Nephron (organoid): ENCODE data around the gene PLPPR1.

Experiments
- H3K27ac Mint-ChIP-seq, 3 experiments: 2 replicates each; pipeline ENCODE4 v1.8.0; 2020; ENCODE audit warnings: mixed read lengths in 3 of 3, mild to moderate bottlenecking in 2 of 3, moderate library complexity in 1 of 3
- H3K27me3 Mint-ChIP-seq: 2 replicates; pipeline ENCODE4 v1.8.0; 2021; ENCODE audit warnings: low read depth, mild to moderate bottlenecking, moderate library complexity, mixed read lengths
- H3K36me3 Mint-ChIP-seq: 2 replicates; pipeline ENCODE4 v1.8.0; 2020; ENCODE audit warnings: low read depth, mixed read lengths
- H3K4me1 Mint-ChIP-seq: 2 replicates; pipeline ENCODE4 v1.8.0; 2020; ENCODE audit warnings: mixed read lengths
- H3K4me3 Mint-ChIP-seq, 3 experiments: 2 replicates each; pipeline ENCODE4 v1.8.0; 2020; ENCODE audit warnings: mild to moderate bottlenecking in 3 of 3, mixed read lengths in 3 of 3, moderate library complexity in 2 of 3
- H3K9me3 Mint-ChIP-seq: 2 replicates; pipeline ENCODE4 v1.8.0; 2020; ENCODE audit warnings: mixed read lengths
- CTCF ChIP-seq, 3 experiments: fragments of 200-600 bp; sonication (generic); IDR thresholded peaks; one replicate each; pipeline ENCODE4 v1.5.0; 2021; ENCODE audit warnings: antibody characterized with exemption in 3 of 3; ENCODE audit not compliant: unreplicated experiment in 3 of 3

Gene PLPPR1

GRCh38 chr9:101167490-101168134, 139.1 kb downstream of the PLPPR1 start:
- Mint-ChIP-seq H3K27ac (peak overlapping the region; percentile 75 to 80 (median 78)), H3K36me3 (no peaks in the 10 kb centered on the region), H3K4me3 (no peak overlapping the region), H3K4me1 (peaks cover 43% of the 10 kb centered on the region), H3K9me3 (peaks cover 3% of the 10 kb centered on the region), H3K27me3 (no peaks in the 10 kb centered on the region)
- no peak for TF ChIP-seq CTCF (IDR thresholded peaks at IDR 0.05; ENCODE audit: unreplicated experiment in 3 of 3)

GRCh38 chr9:101172616-101173015, 144.1 kb downstream of the PLPPR1 start:
- H3K9me3 Mint-ChIP-seq: peaks cover 11% of the 10 kb centered on the region
- H3K27me3 Mint-ChIP-seq: no peaks in the 10 kb centered on the region
- H3K27ac Mint-ChIP-seq: peak overlapping the region; percentile 36 to 85 (median 80)
- H3K4me3 Mint-ChIP-seq: no peak overlapping the region
- H3K36me3 Mint-ChIP-seq: peaks cover 4% of the 10 kb centered on the region
- TF ChIP-seq CTCF (IDR thresholded peaks at IDR 0.05; ENCODE audit: unreplicated experiment in 3 of 3): no peak
- H3K4me1 Mint-ChIP-seq: peaks cover 9% of the 10 kb centered on the region

- H3K27me3 Mint-ChIP-seq: no peaks in the 10 kb centered on the region
- H3K27ac Mint-ChIP-seq: peak overlapping the region in 1 of 3 experiments; percentile 28
- peaks cover 11% of the 10 kb centered on the region for H3K9me3 Mint-ChIP-seq
- peaks cover 4% of the 10 kb centered on the region for H3K36me3 Mint-ChIP-seq
- no peak for TF ChIP-seq CTCF (IDR thresholded peaks at IDR 0.05; ENCODE audit: unreplicated experiment in 3 of 3)
- no peak overlapping the region for H3K4me3 Mint-ChIP-seq
- peaks cover 6% of the 10 kb centered on the region for H3K4me1 Mint-ChIP-seq
Observed at GRCh38 chr9:101173907-101174306, 145.4 kb downstream of the PLPPR1 start.

- peaks cover 6% of the 10 kb centered on the region for H3K4me1 Mint-ChIP-seq
Observed at GRCh38 chr9:101176384-101176783, 147.9 kb downstream of the PLPPR1 start.

GRCh38 chr9:101184813-101185278, 156.3 kb downstream of the PLPPR1 start:
- Mint-ChIP-seq H3K4me1 (no peaks in the 10 kb centered on the region), H3K27me3 (no peaks in the 10 kb centered on the region), H3K4me3 (peak overlapping the region; percentile 41 to 71 (median 61)), H3K27ac (peak overlapping the region; percentile 66 to 87 (median 66)), H3K9me3 (no peaks in the 10 kb centered on the region), H3K36me3 (no peaks in the 10 kb centered on the region)
- no peak for TF ChIP-seq CTCF (IDR thresholded peaks at IDR 0.05; ENCODE audit: unreplicated experiment in 3 of 3)

More at GRCh38 chr9:101176384-101176783, 147.9 kb downstream of the PLPPR1 start:
- Mint-ChIP-seq H3K9me3 (peaks cover 8% of the 10 kb centered on the region), H3K36me3 (peaks cover 4% of the 10 kb centered on the region), H3K27me3 (no peaks in the 10 kb centered on the region), H3K27ac (no peak overlapping the region), H3K4me3 (no peak overlapping the region)
- TF ChIP-seq CTCF (IDR thresholded peaks at IDR 0.05; ENCODE audit: unreplicated experiment in 3 of 3): no peak

GRCh38 chr9:101191723-101192122, 163.2 kb downstream of the PLPPR1 start:
- TF ChIP-seq CTCF (IDR thresholded peaks at IDR 0.05; ENCODE audit: unreplicated experiment in 3 of 3): no peak
- Mint-ChIP-seq H3K27ac (no peak overlapping the region), H3K27me3 (no peaks in the 10 kb centered on the region), H3K4me3 (no peak overlapping the region), H3K4me1 (no peaks in the 10 kb centered on the region), H3K36me3 (no peaks in the 10 kb centered on the region), H3K9me3 (no peaks in the 10 kb centered on the region)
